ENCODE data around the gene TECPR1. TPM values are rescaled to one million over a fixed set of nuclear protein-coding genes. Genes with fewer than 3 reads are reported as not detected.

The TECPR1 gene
- total RNA-seq, 1 experiment from 2014 or later, result 26.4 TPM

GRCh38 chr7:98283887-98284222 lies 31.8 kb upstream of the TECPR1 start:
- Histone ChIP-seq H3K36me3 (ENCODE audit: control insufficient read depth, insufficient read depth, low read length) (peaks cover 3% of the 10 kb centered on the region), H3K4me3 (ENCODE audit: low read depth, low read length) (no peak overlapping the region; the same call in 1 of the 2 replicates), H3K4me1 (peaks cover 55% of the 10 kb centered on the region), H3K27me3 (replicated peaks; ENCODE audit: control insufficient read depth, insufficient read depth, low read length) (no peaks in the 10 kb centered on the region), H3K9me3 (no peaks in the 10 kb centered on the region)
- intact Hi-C loops (cut with micrococcal nuclease; ENCODE audit: unreplicated experiment), result no loop called here
- BruUV-seq (replicated peaks), result no TSS peak
- no peak for DNase-seq
- POLR2A ChIA-PET, result no interaction called here
- peak overlapping the region; percentile 97 for H3K4me3 Mint-ChIP-seq (ENCODE audit: unreplicated experiment)
- no peak for TF ChIP-seq CTCF (IDR thresholded peaks at IDR 0.05; ENCODE audit: insufficient read depth in 1 of 2, low read depth in 1 of 2, low read length in 1 of 2, severe bottlenecking in 1 of 2, unreplicated experiment in 1 of 2)
- H3K36me3 Mint-ChIP-seq (ENCODE audit: insufficient read depth, unreplicated experiment), result peaks cover 64% of the 10 kb centered on the region
- H3K27me3 Mint-ChIP-seq (ENCODE audit: insufficient read depth, unreplicated experiment), result no peaks in the 10 kb centered on the region
- no peaks in the 10 kb centered on the region for H3K9me3 Mint-ChIP-seq (ENCODE audit: unreplicated experiment)
- peak overlapping the region; percentile 91 for H3K27ac Mint-ChIP-seq (ENCODE audit: unreplicated experiment)
- CTCF ChIA-PET, result no interaction called here
- peaks cover 34% of the 10 kb centered on the region for H3K4me1 Mint-ChIP-seq (ENCODE audit: low read depth, unreplicated experiment)

GRCh38 chr7:98283127-98283886 lies 31.3 kb upstream of the TECPR1 start:
- H3K4me1 ChIP-seq, result peaks cover 55% of the 10 kb centered on the region
- peaks cover 63% of the 10 kb centered on the region for H3K36me3 Mint-ChIP-seq (ENCODE audit: insufficient read depth, unreplicated experiment)
- no peaks in the 10 kb centered on the region for H3K27me3 Mint-ChIP-seq (ENCODE audit: insufficient read depth, unreplicated experiment)
- intact Hi-C loops (cut with micrococcal nuclease; ENCODE audit: unreplicated experiment), result no loop called here
- no peaks in the 10 kb centered on the region for H3K9me3 Mint-ChIP-seq (ENCODE audit: unreplicated experiment)
- ChIA-PET CTCF (no interaction called here), POLR2A (no interaction called here)
- H3K9me3 ChIP-seq, result no peaks in the 10 kb centered on the region
- H3K4me3 Mint-ChIP-seq (ENCODE audit: unreplicated experiment), result peak overlapping the region; percentile 97
- no peak for TF ChIP-seq CTCF (IDR thresholded peaks at IDR 0.05; ENCODE audit: insufficient read depth in 1 of 2, low read depth in 1 of 2, low read length in 1 of 2, severe bottlenecking in 1 of 2, unreplicated experiment in 1 of 2)
- DNase-seq, result no peak
- BruUV-seq (replicated peaks), result no TSS peak
- peak overlapping the region; percentile 91 for H3K27ac Mint-ChIP-seq (ENCODE audit: unreplicated experiment)
- H3K4me3 ChIP-seq (ENCODE audit: low read depth, low read length), result peak overlapping the region; percentile 81
- H3K36me3 ChIP-seq (ENCODE audit: control insufficient read depth, insufficient read depth, low read length), result peaks cover 3% of the 10 kb centered on the region
- H3K27me3 ChIP-seq (replicated peaks; ENCODE audit: control insufficient read depth, insufficient read depth, low read length), result no peaks in the 10 kb centered on the region
- H3K4me1 Mint-ChIP-seq (ENCODE audit: low read depth, unreplicated experiment), result peaks cover 39% of the 10 kb centered on the region

- H3K4me1 ChIP-seq, result peaks cover 51% of the 10 kb centered on the region
- Mint-ChIP-seq H3K27ac (ENCODE audit: unreplicated experiment) (peak overlapping the region; percentile 91), H3K4me1 (ENCODE audit: low read depth, unreplicated experiment) (peaks cover 42% of the 10 kb centered on the region), H3K4me3 (ENCODE audit: unreplicated experiment) (peak overlapping the region; percentile 97), H3K36me3 (ENCODE audit: insufficient read depth, unreplicated experiment) (peaks cover 59% of the 10 kb centered on the region), H3K27me3 (ENCODE audit: insufficient read depth, unreplicated experiment) (no peaks in the 10 kb centered on the region), H3K9me3 (ENCODE audit: unreplicated experiment) (no peaks in the 10 kb centered on the region)
- ChIA-PET POLR2A (no interaction called here), CTCF (no interaction called here)
- no peak for DNase-seq
- no peaks in the 10 kb centered on the region for H3K27me3 ChIP-seq (replicated peaks; ENCODE audit: control insufficient read depth, insufficient read depth, low read length)
- H3K4me3 ChIP-seq (ENCODE audit: low read depth, low read length), result peak overlapping the region; percentile 81
- no peaks in the 10 kb centered on the region for H3K9me3 ChIP-seq
- H3K36me3 ChIP-seq (ENCODE audit: control insufficient read depth, insufficient read depth, low read length), result peaks cover 3% of the 10 kb centered on the region
- TF ChIP-seq CTCF (IDR thresholded peaks at IDR 0.05; ENCODE audit: insufficient read depth in 1 of 2, low read depth in 1 of 2, low read length in 1 of 2, severe bottlenecking in 1 of 2, unreplicated experiment in 1 of 2), result no peak
- TSS peak; percentile 79 for BruUV-seq (replicated peaks)
- intact Hi-C loops (cut with micrococcal nuclease; ENCODE audit: unreplicated experiment), result no loop called here
Observed at GRCh38 chr7:98282703-98283102, 30.7 kb upstream of the TECPR1 start.
